Esophagus muscularis mucosa (tissue), 4 donors: ENCODE results near the gene PARP3. TPM values are rescaled to one million over a fixed set of nuclear protein-coding genes. Genes with fewer than 3 reads are reported as not detected.

Source experiments
- DNase-seq: peaks from one replicate; pipeline ENCODE4 v3.0.0-alpha.2; 2017; ENCODE audit errors: extremely low spot score
- H3K27ac ChIP-seq, 4 donors: fragments of 200-600 bp; sonication (generic); replicated peaks in 1 of 4; 1 replicate in 3 of 4; 2 replicates in 1 of 4; pipeline ENCODE4 v1.5.1; 2016 to 2019; ENCODE audit warnings: mild to moderate bottlenecking in 1 of 4
- H3K27me3 ChIP-seq, 4 donors: fragments of 200-600 bp; sonication (generic); one replicate each; pipeline versions ENCODE4 v1.5.1 to v1.6.0; 2016 to 2019
- H3K36me3 ChIP-seq, 4 donors: fragments of 200-600 bp; sonication (generic); one replicate each; pipeline ENCODE4 v1.5.1; 2016 to 2019
- H3K4me1 ChIP-seq, 4 donors: fragments of 200-600 bp; sonication (generic); one replicate each; pipeline ENCODE4 v1.5.1; 2016 to 2019
- H3K4me3 ChIP-seq, 4 donors: fragments of 200-600 bp; sonication (generic); 1 replicate in 2 of 4; 2 replicates in 2 of 4; pipeline ENCODE4 v1.5.1; 2016 to 2019; ENCODE audit warnings: mild to moderate bottlenecking in 4 of 4, moderate library complexity in 1 of 4
- H3K9me3 ChIP-seq, 4 donors: fragments of 200-600 bp; sonication (generic); 1 replicate in 3 of 4; 2 replicates in 1 of 4; pipeline ENCODE4 v1.5.1; 2016 to 2019
- CTCF ChIP-seq, 3 experiments: fragments of 200-600 bp in 2 of 3; fragments of 450-650 bp in 1 of 3; sonication (generic) in 2 of 3; IDR thresholded peaks; one replicate each; pipeline ENCODE4 v1.5.1; 2017 to 2019; ENCODE audit warnings: antibody characterized with exemption in 3 of 3, mild to moderate bottlenecking in 2 of 3, moderate library complexity in 1 of 3
- EP300 ChIP-seq: sonication (generic); formaldehyde crosslinking; IDR thresholded peaks from one replicate; pipeline ENCODE4 v1.6.1; 2017; ENCODE audit warnings: antibody characterized with exemption
- POLR2A ChIP-seq: fragments of 450-650 bp; IDR thresholded peaks from one replicate; pipeline ENCODE4 v1.6.1; 2017; ENCODE audit warnings: antibody characterized with exemption, moderate library complexity, mild to moderate bottlenecking, low read depth
- POLR2AphosphoS5 ChIP-seq, 2 donors: sonication (generic); formaldehyde crosslinking; IDR thresholded peaks; one replicate each; pipeline ENCODE4 v1.6.1; 2017; ENCODE audit warnings: antibody characterized with exemption in 2 of 2
- WGBS: methylation state at CpG from one replicate; pipeline ENCODE4 v1.1.5; 2018; 5-methylcytosine and 5-hydroxymethylcytosine counted together
- intact Hi-C: fragments of 100-400 bp; cut with DNase I; formaldehyde crosslinking; loops from one replicate; pipeline ENCODE4 v1.15.1; 2023
- total RNA-seq, 4 donors: library from RNA; depleted of rRNA; stranded (reverse); fragments of >200 nt; gene quantifications; one replicate each; pipeline versions ENCODE4 v1.1.0 to v1.2.1, GENCODE V29; 2016

PARP3 gene
- total RNA-seq, 4 donors from 2014 or later: 22.9 to 37.9 (median 30.1) TPM

GRCh38 chr3:51967384-51968169, 25.4 kb downstream of the PARP3 start, which contains the start of gene PCBP4:
TSS of gene PCBP4 (minus strand) at chr3:51967454. CDS start at chr3:51961240, 6,214 bp downstream.
- intact Hi-C loops: no loop called here
- H3K36me3 ChIP-seq: peaks cover 0 to 8% (median 6%) of the 10 kb centered on the region in 4 donors
- peak within 1 kb of the TSS; percentile 92 to 97 (median 97) for H3K27ac ChIP-seq
- H3K9me3 ChIP-seq: no peaks in the 10 kb centered on the region
- 0% methylated on average over 3 of the region's 90 CpGs for WGBS
- no peak for DNase-seq
- peak within 1 kb of the TSS; percentile 77 to 98 (median 95) for H3K4me3 ChIP-seq
- H3K4me1 ChIP-seq: peaks cover 46 to 73% (median 57%) of the 10 kb centered on the region in 4 donors
- no peaks in the 10 kb centered on the region for H3K27me3 ChIP-seq
- TF ChIP-seq EP300 (no peak), POLR2A (peak; percentile 51), CTCF (IDR thresholded peaks at IDR 0.05) (no peak), POLR2AphosphoS5 (IDR thresholded peaks at IDR 0.05) (peak; percentile 48 to 84)

GRCh38 chr3:51968170-51968775, 26.1 kb downstream of the PARP3 start:
- Histone ChIP-seq H3K4me1 (peaks cover 50 to 73% (median 58%) of the 10 kb centered on the region in 4 donors), H3K27ac (peak overlapping the region; percentile 92 to 97 (median 97)), H3K4me3 (peak overlapping the region; percentile 77 to 98 (median 95)), H3K27me3 (no peaks in the 10 kb centered on the region), H3K9me3 (no peaks in the 10 kb centered on the region), H3K36me3 (peaks cover 0 to 8% (median 6%) of the 10 kb centered on the region in 4 donors)
- intact Hi-C loops: no loop called here
- 14% methylated on average over 10 of the region's 11 CpGs for WGBS
- TF ChIP-seq POLR2A: no peak
- no peak for TF ChIP-seq CTCF (IDR thresholded peaks at IDR 0.05)
- no peak for TF ChIP-seq POLR2AphosphoS5 (IDR thresholded peaks at IDR 0.05)
- no peak for TF ChIP-seq EP300
- DNase-seq: no peak

GRCh38 chr3:51968883-51969678, 26.9 kb downstream of the PARP3 start:
- H3K27ac ChIP-seq: peak overlapping the region in 3 of 4 donors; percentile 92 to 97 (median 97)
- DNase-seq: no peak
- peaks cover 0 to 8% (median 6%) of the 10 kb centered on the region in 4 donors for H3K36me3 ChIP-seq
- H3K4me3 ChIP-seq: no peak overlapping the region
- no peaks in the 10 kb centered on the region for H3K27me3 ChIP-seq
- no peak for TF ChIP-seq POLR2A
- no peak for TF ChIP-seq EP300
- H3K9me3 ChIP-seq: no peaks in the 10 kb centered on the region
- 91% methylated on average over 6 of the region's 6 CpGs for WGBS
- intact Hi-C loops: no loop called here
- H3K4me1 ChIP-seq: peaks cover 46 to 73% (median 59%) of the 10 kb centered on the region in 4 donors

GRCh38 chr3:51969841-51970240, 27.7 kb downstream of the PARP3 start:
- Histone ChIP-seq H3K4me1 (peaks cover 45 to 73% (median 59%) of the 10 kb centered on the region in 4 donors), H3K9me3 (no peaks in the 10 kb centered on the region), H3K27ac (no peak overlapping the region), H3K36me3 (peaks cover 0 to 8% (median 6%) of the 10 kb centered on the region in 4 donors), H3K27me3 (no peaks in the 10 kb centered on the region), H3K4me3 (no peak overlapping the region)
- DNase-seq: no peak
- 81% methylated on average over 4 of the region's 4 CpGs for WGBS
- intact Hi-C loops: no loop called here
- TF ChIP-seq CTCF (IDR thresholded peaks at IDR 0.05): no peak
- TF ChIP-seq EP300: no peak
- no peak for TF ChIP-seq POLR2AphosphoS5 (IDR thresholded peaks at IDR 0.05)
- TF ChIP-seq POLR2A: no peak
